K562 (cell line): Measurements from ENCODE around the gene PTH1R. TPM values are rescaled to one million over a fixed set of nuclear protein-coding genes. Genes with fewer than 3 reads are reported as not detected.

Source experiments
- ATAC-seq: fragments of 200-7000 bp; cut with Tn5 transposase; 3 replicates; pipeline ENCODE4 v1.9.1; 2020; ENCODE audit warnings: moderate library complexity
- BruUV-seq: library from RNA; stranded (reverse); fragments of 400-500 nt; replicated peaks from 2 replicates; lab custom pipeline; 2021; lab: Mats Ljungman, UMichigan
- CTCF ChIA-PET: fragments of 300-600 bp; formaldehyde crosslinking; extraction: SDS; loops from one replicate; lab custom pipeline; 2021; ENCODE audit warnings: low intra/inter-chr PET ratio; lab: Yijun Ruan, JAX
- POLR2A ChIA-PET: fragments of 300-600, 350-650 bp; sonication (Branson Sonifier 250); formaldehyde crosslinking; extraction: SDS; loops from one replicate; lab custom pipeline; 2021; ENCODE audit warnings: antibody characterized with exemption, inconsistent platforms; lab: Yijun Ruan, JAX
- DNase-seq, 4 experiments: peaks; one replicate each; pipeline versions ENCODE4 v3.0.0 to v3.0.0-alpha.2; 2011 to 2018; ENCODE audit warnings: low spot score in 3 of 4, mixed read lengths in 3 of 4; ENCODE audit errors: extremely low read depth in 1 of 4
- FAIRE-seq: peaks from 2 replicates; lab custom pipeline; 2011; peaks lifted over from hg19 to GRCh38; lab: Jason Lieb, UNC
- H2AFZ ChIP-seq: 2 replicates; pipeline ENCODE4 v1.6.0; 2011; ENCODE audit warnings: low read depth, low read length, control low read depth, inconsistent platforms
- H3K27ac ChIP-seq: fragments of 200-600 bp; 3 replicates; pipeline ENCODE4 v1.8.0; 2011; ENCODE audit warnings: low read depth, mild to moderate bottlenecking, control low read depth, inconsistent platforms, low read length, moderate library complexity, mixed read lengths; ENCODE audit errors: extremely low read depth
- H3K27me3 ChIP-seq, 2 experiments: fragments of 300-600 bp in 1 of 2; 2 replicates in 1 of 2; 3 replicates in 1 of 2; pipeline versions ENCODE4 v1.6.0 to v1.8.0; 2011; ENCODE audit warnings: inconsistent platforms in 2 of 2, low read length in 2 of 2, mild to moderate bottlenecking in 1 of 2, mixed read lengths in 1 of 2, moderate library complexity in 1 of 2; ENCODE audit not compliant: control insufficient read depth in 2 of 2, insufficient read depth in 2 of 2
- H3K36me3 ChIP-seq: fragments of 300-600 bp; 3 replicates; pipeline ENCODE4 v1.8.0; 2011; ENCODE audit warnings: mild to moderate bottlenecking, low read length, inconsistent platforms; ENCODE audit not compliant: control insufficient read depth, insufficient read depth
- H3K4me1 ChIP-seq, 2 experiments: fragments of 200-600 bp in 1 of 2; replicated peaks in 1 of 2; 2 replicates in 1 of 2; 3 replicates in 1 of 2; pipeline versions ENCODE4 v1.5.1 to v1.8.0; 2011; ENCODE audit warnings: inconsistent platforms in 2 of 2, low read length in 2 of 2, mild to moderate bottlenecking in 1 of 2, mixed read lengths in 1 of 2, moderate library complexity in 1 of 2; ENCODE audit not compliant: control insufficient read depth in 2 of 2, insufficient read depth in 2 of 2
- H3K4me2 ChIP-seq: 2 replicates; pipeline ENCODE4 v1.6.1; 2011; ENCODE audit warnings: low read length, control low read depth, inconsistent platforms, mixed read lengths; ENCODE audit not compliant: insufficient read depth
- H3K4me3 ChIP-seq: fragments of 200-600 bp; sonication (generic), shearing (Covaris generic); 2 replicates; pipeline ENCODE4 v1.5.1; 2016; ENCODE audit warnings: control low read depth, inconsistent platforms
- H3K79me2 ChIP-seq: fragments of 200-600 bp; 3 replicates; pipeline ENCODE4 v1.8.0; 2011; ENCODE audit warnings: low read length, inconsistent platforms; ENCODE audit not compliant: control insufficient read depth, insufficient read depth
- H3K9ac ChIP-seq, 2 experiments: 2 replicates each; pipeline versions ENCODE4 v1.6.0 to v1.6.1; 2011; ENCODE audit warnings: low read depth in 2 of 2, low read length in 2 of 2, control low read depth in 1 of 2, inconsistent platforms in 1 of 2, mild to moderate bottlenecking in 1 of 2, mixed read lengths in 1 of 2; ENCODE audit not compliant: insufficient read depth in 1 of 2
- H3K9me1 ChIP-seq: one replicate; pipeline ENCODE4 v1.6.0; 2011; ENCODE audit warnings: inconsistent platforms, mild to moderate bottlenecking, low read length, moderate library complexity; ENCODE audit not compliant: control insufficient read depth, insufficient read depth
- H3K9me3 ChIP-seq: replicated peaks from 2 replicates; pipeline ENCODE4 v1.5.1; 2011; ENCODE audit warnings: low read depth, low read length, inconsistent platforms; ENCODE audit not compliant: control insufficient read depth, insufficient read depth
- H4K20me1 ChIP-seq: replicated peaks from 2 replicates; pipeline ENCODE4 v1.6.1; 2011; ENCODE audit warnings: low read length, inconsistent platforms, mixed read lengths; ENCODE audit not compliant: control insufficient read depth, insufficient read depth
- BCL6 ChIP-seq: fragments of 250-450 bp; sonication (Bioruptor Pico); IDR thresholded peaks from 2 replicates; pipeline ENCODE4 v1.4.0; 2020
- BDP1 ChIP-seq: IDR thresholded peaks from 3 replicates; pipeline ENCODE4 v1.6.1; 2011; ENCODE audit not compliant: insufficient read length, insufficient read depth
- CBFA2T3 ChIP-seq: fragments of 450-650 bp; IDR thresholded peaks from 2 replicates; pipeline ENCODE4 v1.6.1; 2017
- ZNF316 ChIP-seq: fragments of 450-650 bp; IDR thresholded peaks from 2 replicates; pipeline ENCODE4 v1.6.1; 2016
- ZNF584 ChIP-seq: fragments of 200-800 bp; sonication (Bioruptor generic); IDR thresholded peaks from 2 replicates; pipeline ENCODE4 v1.6.1; 2016; ENCODE audit warnings: low read depth, mild to moderate bottlenecking, missing genetic modification characterization, missing compliant biosample characterization
- WGBS: fragments of 100-300 bp; shearing (Covaris generic); methylation state at CpG from one replicate; pipeline ENCODE4 v1.1.6; 2016; ENCODE audit warnings: low coverage, mixed read lengths; ENCODE audit not compliant: insufficient coverage; ENCODE audit errors: missing lambda C conversion rate; 5-methylcytosine and 5-hydroxymethylcytosine counted together
- in situ Hi-C: fragments of 300-500 bp; cut with MboI; formaldehyde crosslinking; loops from 4 replicates; pipeline ENCODE4 v1.15.0; 2018; ENCODE audit warnings: inconsistent platforms, mixed read lengths
- intact Hi-C: fragments of 100-400 bp; cut with micrococcal nuclease; formaldehyde crosslinking; loops from 2 replicates; pipeline ENCODE4 v1.14.2; 2022
- polyA plus RNA-seq, 8 experiments: library from polyadenylated mRNA; depleted of rRNA in 4 of 8; stranded (reverse) in 5 of 8; unstranded in 3 of 8; fragments of >200 nt; fragmentation: Nextera tagmentation in 2 of 8; fragmentation: Illumina TruSeq in 1 of 8; extraction: Ambion mirVana in 2 of 8; extraction: Trizol in 1 of 8; gene quantifications; 2 replicates each; pipeline versions ENCODE4 v1.2.1 to v1.2.3, GENCODE V29; 2011 to 2014; ENCODE audit warnings: inconsistent platforms in 1 of 8, missing spikeins in 1 of 8
- total RNA-seq, 7 experiments: library from RNA; depleted of rRNA in 6 of 7; stranded (reverse); fragments of >200 nt in 6 of 7; fragmentation: Illumina TruSeq in 2 of 7; extraction: Trizol in 2 of 7; gene quantifications; 2 replicates each; pipeline versions ENCODE4 v1.2.1 to v1.2.3, GENCODE V29; 2011 to 2021; ENCODE audit warnings: low replicate concordance in 1 of 7

PTH1R gene
- total and polyA plus RNA-seq, 9 of the 15 experiments (the other 6 are each of a cell fraction or from before 2014, with no cell fraction given) = not detected

DNA sequence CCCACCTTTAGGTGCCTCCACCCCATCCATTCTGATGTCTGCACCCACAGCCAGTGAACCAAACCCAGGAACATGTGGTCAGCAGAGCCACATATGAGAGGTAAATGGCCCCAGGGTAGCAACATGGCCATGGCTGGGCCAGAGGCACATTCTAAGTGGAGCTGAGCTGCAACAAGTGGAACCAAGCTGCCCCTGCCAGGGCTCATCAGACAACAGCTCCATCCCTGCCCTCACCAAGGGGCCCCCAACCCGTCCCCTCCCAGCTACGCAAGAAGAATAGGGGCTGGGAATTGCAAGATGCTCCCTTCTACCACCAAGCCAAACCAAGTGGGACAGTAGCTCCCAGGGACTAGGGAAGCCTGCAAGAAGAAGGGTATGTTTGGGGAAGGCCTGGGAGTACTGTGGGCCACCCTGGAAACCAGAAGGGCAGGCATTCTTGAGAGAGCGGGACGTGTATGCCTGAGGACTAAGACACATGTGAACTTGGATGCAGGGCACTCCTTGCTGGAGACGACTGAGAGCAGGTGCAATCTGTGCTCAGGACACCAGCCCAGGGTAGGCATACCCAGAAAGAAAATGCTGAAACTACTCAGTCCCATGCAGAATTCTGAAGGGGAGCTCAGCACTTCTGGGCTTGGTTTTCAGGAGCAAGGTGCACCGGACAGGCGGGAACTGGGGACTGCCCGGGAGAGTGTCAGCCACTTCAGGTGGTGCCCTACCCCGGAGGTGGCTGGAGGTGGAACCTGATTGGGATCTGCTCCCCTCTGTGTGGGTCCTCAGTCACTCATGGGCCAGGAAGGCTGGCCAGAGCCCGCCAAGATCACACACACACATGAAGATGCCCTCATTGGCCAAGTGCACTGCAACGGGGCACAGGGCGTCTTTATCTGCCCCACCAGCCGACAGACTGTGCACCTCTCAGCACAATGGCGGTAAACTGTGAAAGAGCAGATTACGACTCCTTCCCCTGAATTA is 23.8 kb upstream of the PTH1R start:
- no TSS peak for BruUV-seq
- in situ Hi-C loops = no loop called here
- TF ChIP-seq BDP1 (no peak), CBFA2T3 (0 out of 2 replicates have a peak, but pooled peaks have one; percentile 13), ZNF584 (CRISPR knock-in tag) (no peak), ZNF316 (no peak), BCL6 (CRISPR knock-in tag) (no peak)
- TF ChIP-seq, all 486 proteins: peak for 1
- DNase-seq (no peak), ATAC-seq (no peak), FAIRE-seq (no peak)
- Histone ChIP-seq H3K27me3 (peaks cover 18 to 73% of the 10 kb centered on the region in 2 experiments; a peak in 4 of 5 replicates), H3K9ac (no peak overlapping the region), H3K4me2 (no peak overlapping the region), H3K4me1 (no peaks in the 10 kb centered on the region), H3K9me3 (no peaks in the 10 kb centered on the region), H3K36me3 (no peaks in the 10 kb centered on the region), H3K9me1 (no peaks in the 10 kb centered on the region), H4K20me1 (peaks cover 3% of the 10 kb centered on the region; the same call in 1 of the 2 replicates), H3K4me3 (no peak overlapping the region), H3K79me2 (no peaks in the 10 kb centered on the region), H3K27ac (no peak overlapping the region), H2AFZ (no peak overlapping the region)
- 2% methylated on average over 15 of the region's 15 CpGs for WGBS
- intact Hi-C loops = no loop called here
- ChIA-PET CTCF (no interaction called here), POLR2A (interaction anchor here (0.6 to 1.0 kb wide), 2 partner anchors 9 to 144 kb away, joined by 3 read pairs; no protein-coding TSS in a partner anchor)
